Measurements from ENCODE around the gene CORO2A.

CORO2A gene

DNA sequence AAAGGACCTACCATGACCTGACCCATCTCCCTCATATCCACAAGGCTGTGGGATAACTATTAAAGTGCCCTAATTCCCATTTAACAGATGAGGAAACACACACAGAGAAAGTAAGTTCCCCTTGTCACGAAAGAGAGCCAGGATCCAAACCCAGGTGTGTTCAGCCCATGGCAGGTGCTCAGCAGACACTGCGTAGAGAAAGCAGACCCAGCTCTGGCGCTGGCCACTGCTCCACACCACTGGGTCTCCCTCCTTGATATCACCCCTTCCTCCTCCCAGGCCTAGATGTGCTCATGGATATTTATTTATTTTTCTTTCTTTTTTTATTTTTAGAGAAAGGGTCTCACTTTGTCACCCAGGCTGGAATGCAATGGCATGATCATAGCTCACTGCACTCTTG lies 24.0 kb upstream of the CORO2A start:
- CTCF ChIA-PET = interaction anchor here (0.7 to 1.3 kb wide), 2 partner anchors 14 to 31 kb away, joined by 3 read pairs; no protein-coding TSS in a partner anchor
- no peaks in the 10 kb centered on the region for H3K36me3 ChIP-seq (ENCODE audit: control insufficient read depth in 2 of 2, insufficient read depth in 1 of 2, low read length in 2 of 2)
- TF ChIP-seq SP7 (tag by site-specific recombination; IDR thresholded peaks at IDR 0.05) = no peak
- TF ChIP-seq, protein P1, sequence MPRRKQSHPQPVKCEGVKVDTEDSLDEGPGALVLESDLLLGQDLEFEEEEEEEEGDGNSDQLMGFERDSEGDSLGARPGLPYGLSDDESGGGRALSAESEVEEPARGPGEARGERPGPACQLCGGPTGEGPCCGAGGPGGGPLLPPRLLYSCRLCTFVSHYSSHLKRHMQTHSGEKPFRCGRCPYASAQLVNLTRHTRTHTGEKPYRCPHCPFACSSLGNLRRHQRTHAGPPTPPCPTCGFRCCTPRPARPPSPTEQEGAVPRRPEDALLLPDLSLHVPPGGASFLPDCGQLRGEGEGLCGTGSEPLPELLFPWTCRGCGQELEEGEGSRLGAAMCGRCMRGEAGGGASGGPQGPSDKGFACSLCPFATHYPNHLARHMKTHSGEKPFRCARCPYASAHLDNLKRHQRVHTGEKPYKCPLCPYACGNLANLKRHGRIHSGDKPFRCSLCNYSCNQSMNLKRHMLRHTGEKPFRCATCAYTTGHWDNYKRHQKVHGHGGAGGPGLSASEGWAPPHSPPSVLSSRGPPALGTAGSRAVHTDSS (tag by site-specific recombination; IDR thresholded peaks at IDR 0.05) = no peak
- TF ChIP-seq, protein P2, sequence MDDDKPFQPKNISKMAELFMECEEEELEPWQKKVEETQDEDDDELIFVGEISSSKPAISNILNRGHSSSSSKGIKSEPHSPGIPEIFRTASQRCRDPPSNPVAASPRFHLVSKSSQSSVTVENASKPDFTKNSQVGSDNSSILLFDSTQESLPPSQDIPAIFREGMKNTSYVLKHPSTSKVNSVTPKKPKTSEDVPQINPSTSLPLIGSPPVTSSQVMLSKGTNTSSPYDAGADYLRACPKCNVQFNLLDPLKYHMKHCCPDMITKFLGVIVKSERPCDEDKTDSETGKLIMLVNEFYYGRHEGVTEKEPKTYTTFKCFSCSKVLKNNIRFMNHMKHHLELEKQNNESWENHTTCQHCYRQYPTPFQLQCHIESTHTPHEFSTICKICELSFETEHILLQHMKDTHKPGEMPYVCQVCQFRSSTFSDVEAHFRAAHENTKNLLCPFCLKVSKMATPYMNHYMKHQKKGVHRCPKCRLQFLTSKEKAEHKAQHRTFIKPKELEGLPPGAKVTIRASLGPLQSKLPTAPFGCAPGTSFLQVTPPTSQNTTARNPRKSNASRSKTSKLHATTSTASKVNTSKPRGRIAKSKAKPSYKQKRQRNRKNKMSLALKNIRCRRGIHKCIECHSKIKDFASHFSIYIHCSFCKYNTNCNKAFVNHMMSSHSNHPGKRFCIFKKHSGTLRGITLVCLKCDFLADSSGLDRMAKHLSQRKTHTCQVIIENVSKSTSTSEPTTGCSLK (tag by site-specific recombination; IDR thresholded peaks at IDR 0.05) = no peak
- TF ChIP-seq ZNF501 (tag by site-specific recombination; IDR thresholded peaks at IDR 0.05) = no peak
- TF ChIP-seq ZBTB1 (tag by site-specific recombination; IDR thresholded peaks at IDR 0.05) = no peak
- no peak for TF ChIP-seq ZNF558 (tag by site-specific recombination; IDR thresholded peaks at IDR 0.05)
- TF ChIP-seq, protein P3, sequence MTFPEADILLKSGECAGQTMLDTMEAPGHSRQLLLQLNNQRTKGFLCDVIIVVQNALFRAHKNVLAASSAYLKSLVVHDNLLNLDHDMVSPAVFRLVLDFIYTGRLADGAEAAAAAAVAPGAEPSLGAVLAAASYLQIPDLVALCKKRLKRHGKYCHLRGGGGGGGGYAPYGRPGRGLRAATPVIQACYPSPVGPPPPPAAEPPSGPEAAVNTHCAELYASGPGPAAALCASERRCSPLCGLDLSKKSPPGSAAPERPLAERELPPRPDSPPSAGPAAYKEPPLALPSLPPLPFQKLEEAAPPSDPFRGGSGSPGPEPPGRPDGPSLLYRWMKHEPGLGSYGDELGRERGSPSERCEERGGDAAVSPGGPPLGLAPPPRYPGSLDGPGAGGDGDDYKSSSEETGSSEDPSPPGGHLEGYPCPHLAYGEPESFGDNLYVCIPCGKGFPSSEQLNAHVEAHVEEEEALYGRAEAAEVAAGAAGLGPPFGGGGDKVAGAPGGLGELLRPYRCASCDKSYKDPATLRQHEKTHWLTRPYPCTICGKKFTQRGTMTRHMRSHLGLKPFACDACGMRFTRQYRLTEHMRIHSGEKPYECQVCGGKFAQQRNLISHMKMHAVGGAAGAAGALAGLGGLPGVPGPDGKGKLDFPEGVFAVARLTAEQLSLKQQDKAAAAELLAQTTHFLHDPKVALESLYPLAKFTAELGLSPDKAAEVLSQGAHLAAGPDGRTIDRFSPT (tag by site-specific recombination; IDR thresholded peaks at IDR 0.05) = no peak
- TF ChIP-seq ZNF157 (tag by site-specific recombination; IDR thresholded peaks at IDR 0.05) = no peak
- no peak for TF ChIP-seq IKZF3 (tag by site-specific recombination; IDR thresholded peaks at IDR 0.05)
- TF ChIP-seq ZNF776 (tag by site-specific recombination; IDR thresholded peaks at IDR 0.05; ENCODE audit: borderline replicate concordance) = no peak
- no peak for TF ChIP-seq ZNF433 (tag by site-specific recombination; IDR thresholded peaks at IDR 0.05; ENCODE audit: low read depth)
- no peak for TF ChIP-seq ZNF292 (tag by site-specific recombination; IDR thresholded peaks at IDR 0.05; ENCODE audit: borderline replicate concordance, low read depth)
- TF ChIP-seq ZXDB (tag by site-specific recombination; IDR thresholded peaks at IDR 0.05) = no peak
- TF ChIP-seq, protein P4, sequence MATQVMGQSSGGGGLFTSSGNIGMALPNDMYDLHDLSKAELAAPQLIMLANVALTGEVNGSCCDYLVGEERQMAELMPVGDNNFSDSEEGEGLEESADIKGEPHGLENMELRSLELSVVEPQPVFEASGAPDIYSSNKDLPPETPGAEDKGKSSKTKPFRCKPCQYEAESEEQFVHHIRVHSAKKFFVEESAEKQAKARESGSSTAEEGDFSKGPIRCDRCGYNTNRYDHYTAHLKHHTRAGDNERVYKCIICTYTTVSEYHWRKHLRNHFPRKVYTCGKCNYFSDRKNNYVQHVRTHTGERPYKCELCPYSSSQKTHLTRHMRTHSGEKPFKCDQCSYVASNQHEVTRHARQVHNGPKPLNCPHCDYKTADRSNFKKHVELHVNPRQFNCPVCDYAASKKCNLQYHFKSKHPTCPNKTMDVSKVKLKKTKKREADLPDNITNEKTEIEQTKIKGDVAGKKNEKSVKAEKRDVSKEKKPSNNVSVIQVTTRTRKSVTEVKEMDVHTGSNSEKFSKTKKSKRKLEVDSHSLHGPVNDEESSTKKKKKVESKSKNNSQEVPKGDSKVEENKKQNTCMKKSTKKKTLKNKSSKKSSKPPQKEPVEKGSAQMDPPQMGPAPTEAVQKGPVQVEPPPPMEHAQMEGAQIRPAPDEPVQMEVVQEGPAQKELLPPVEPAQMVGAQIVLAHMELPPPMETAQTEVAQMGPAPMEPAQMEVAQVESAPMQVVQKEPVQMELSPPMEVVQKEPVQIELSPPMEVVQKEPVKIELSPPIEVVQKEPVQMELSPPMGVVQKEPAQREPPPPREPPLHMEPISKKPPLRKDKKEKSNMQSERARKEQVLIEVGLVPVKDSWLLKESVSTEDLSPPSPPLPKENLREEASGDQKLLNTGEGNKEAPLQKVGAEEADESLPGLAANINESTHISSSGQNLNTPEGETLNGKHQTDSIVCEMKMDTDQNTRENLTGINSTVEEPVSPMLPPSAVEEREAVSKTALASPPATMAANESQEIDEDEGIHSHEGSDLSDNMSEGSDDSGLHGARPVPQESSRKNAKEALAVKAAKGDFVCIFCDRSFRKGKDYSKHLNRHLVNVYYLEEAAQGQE (tag by site-specific recombination; IDR thresholded peaks at IDR 0.05) = no peak
- TF ChIP-seq, protein P5, sequence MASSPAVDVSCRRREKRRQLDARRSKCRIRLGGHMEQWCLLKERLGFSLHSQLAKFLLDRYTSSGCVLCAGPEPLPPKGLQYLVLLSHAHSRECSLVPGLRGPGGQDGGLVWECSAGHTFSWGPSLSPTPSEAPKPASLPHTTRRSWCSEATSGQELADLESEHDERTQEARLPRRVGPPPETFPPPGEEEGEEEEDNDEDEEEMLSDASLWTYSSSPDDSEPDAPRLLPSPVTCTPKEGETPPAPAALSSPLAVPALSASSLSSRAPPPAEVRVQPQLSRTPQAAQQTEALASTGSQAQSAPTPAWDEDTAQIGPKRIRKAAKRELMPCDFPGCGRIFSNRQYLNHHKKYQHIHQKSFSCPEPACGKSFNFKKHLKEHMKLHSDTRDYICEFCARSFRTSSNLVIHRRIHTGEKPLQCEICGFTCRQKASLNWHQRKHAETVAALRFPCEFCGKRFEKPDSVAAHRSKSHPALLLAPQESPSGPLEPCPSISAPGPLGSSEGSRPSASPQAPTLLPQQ (tag by site-specific recombination; IDR thresholded peaks at IDR 0.05) = no peak

More for the DNA sequence above, 24.0 kb upstream of the CORO2A start:
- POLR2A ChIA-PET = no interaction called here
- Histone ChIP-seq H3K27ac (ENCODE audit: extremely low read depth, low read depth, low read length) (no peak overlapping the region), H3K9me3 (ENCODE audit: control insufficient read depth, insufficient read depth, low read depth, low read length) (no peaks in the 10 kb centered on the region), H3K4me1 (ENCODE audit: control insufficient read depth, insufficient read depth, low read length) (no peaks in the 10 kb centered on the region), H3K4me3 (ENCODE audit: low read depth, low read length) (no peak overlapping the region)
